ENCODE measurements around the gene SERPINB6.

The SERPINB6 gene

GRCh38 chr6:2959909-2960719 is 11.3 kb downstream of the SERPINB6 start:
- H3K4me3 ChIP-seq (ENCODE audit: low read depth, low read length), result no peak overlapping the region
- in situ Hi-C loops (cut with HindIII; ENCODE audit: low sequenced_read_pairs), result no loop called here
- DNase-seq (ENCODE audit: low read depth), result peak; percentile 27

GRCh38 chr6:2958776-2959175 is 12.6 kb downstream of the SERPINB6 start:
- no peak for DNase-seq (ENCODE audit: low read depth)
- TF ChIP-seq CTCF (IDR thresholded peaks at IDR 0.05; ENCODE audit: low read depth, low read length, missing control alignments), result no peak
- in situ Hi-C loops (cut with HindIII; ENCODE audit: low sequenced_read_pairs), result no loop called here
- H3K4me3 ChIP-seq (ENCODE audit: low read depth, low read length), result no peak overlapping the region

More at GRCh38 chr6:2959909-2960719, 11.3 kb downstream of the SERPINB6 start:
- no peak for TF ChIP-seq CTCF (IDR thresholded peaks at IDR 0.05; ENCODE audit: low read depth, low read length, missing control alignments)

DNA sequence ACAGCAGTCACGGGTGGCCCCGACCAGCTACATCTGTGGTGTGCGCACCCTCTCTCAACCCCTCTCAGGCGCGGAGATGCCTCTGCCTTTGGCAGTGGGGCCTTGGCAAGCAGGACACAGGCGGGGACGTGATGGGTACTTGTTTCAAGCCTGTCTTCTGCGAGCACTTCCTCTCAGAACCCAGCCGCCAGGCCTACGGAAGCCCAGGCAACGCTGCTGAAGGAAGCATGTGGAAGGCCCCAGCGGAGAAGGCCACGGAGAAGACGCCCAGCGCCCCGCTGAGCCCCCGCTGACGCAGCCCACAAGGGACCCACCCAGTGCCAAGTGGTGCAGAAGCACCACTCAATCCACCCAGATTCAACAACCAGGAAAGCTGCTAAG is 13.0 kb downstream of the SERPINB6 start:
- in situ Hi-C loops (cut with HindIII; ENCODE audit: low sequenced_read_pairs), result no loop called here
- no peak for TF ChIP-seq CTCF (IDR thresholded peaks at IDR 0.05; ENCODE audit: low read depth, low read length, missing control alignments)
- no peak for DNase-seq (ENCODE audit: low read depth)
- no peak overlapping the region for H3K4me3 ChIP-seq (ENCODE audit: low read depth, low read length)

- no peak overlapping the region for H3K4me3 ChIP-seq (ENCODE audit: low read depth, low read length)
- DNase-seq (ENCODE audit: low read depth), result no peak
- TF ChIP-seq CTCF (IDR thresholded peaks at IDR 0.05; ENCODE audit: low read depth, low read length, missing control alignments), result no peak
- in situ Hi-C loops (cut with HindIII; ENCODE audit: low sequenced_read_pairs), result no loop called here
These were observed 13.6 kb downstream of the SERPINB6 start for GRCh38 chr6:2957696-2958330.

DNA sequence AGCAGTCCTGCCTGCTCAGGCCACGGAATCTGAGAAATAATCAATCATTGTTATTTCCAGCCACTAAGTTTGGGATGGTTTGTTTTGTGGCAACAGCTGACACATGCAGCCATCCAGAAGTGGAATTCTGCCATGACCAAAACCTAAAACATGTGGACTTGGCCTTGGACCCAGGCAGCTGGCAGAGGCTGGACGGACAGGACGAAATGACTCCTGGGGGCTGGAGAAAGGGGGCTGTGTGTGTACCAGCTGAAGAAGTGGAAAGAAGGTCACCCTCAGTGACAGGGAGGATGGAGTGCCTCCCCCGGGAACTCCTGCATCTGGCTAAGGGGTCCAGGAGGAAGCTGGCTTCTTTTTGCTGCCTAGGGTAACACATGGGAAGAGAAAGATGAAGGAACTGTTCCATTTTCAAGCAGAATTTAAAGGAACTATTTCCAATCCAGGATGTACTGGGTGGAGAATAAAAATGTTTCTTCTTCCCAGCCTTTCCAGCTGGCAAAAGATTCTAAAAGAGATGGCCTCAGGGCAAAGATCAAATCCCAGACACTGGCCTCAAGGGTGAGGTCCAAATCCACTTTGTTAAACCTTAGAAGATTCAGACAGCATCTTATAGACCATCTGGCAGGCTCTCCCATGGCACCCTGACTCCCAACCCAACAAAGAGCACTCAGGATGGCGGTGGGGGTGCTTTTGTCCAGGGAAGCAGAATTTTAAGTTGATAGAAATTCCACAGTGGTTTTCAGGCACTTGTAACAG is 14.3 kb downstream of the SERPINB6 start:
- in situ Hi-C loops (cut with HindIII; ENCODE audit: low sequenced_read_pairs), result no loop called here
- TF ChIP-seq CTCF (IDR thresholded peaks at IDR 0.05; ENCODE audit: low read depth, low read length, missing control alignments), result no peak
- DNase-seq (ENCODE audit: low read depth), result no peak
- H3K4me3 ChIP-seq (ENCODE audit: low read depth, low read length), result no peak overlapping the region

GRCh38 chr6:2953098-2953497 is 18.3 kb downstream of the SERPINB6 start:
- H3K4me3 ChIP-seq (ENCODE audit: low read depth, low read length), result no peak overlapping the region
- no peak for TF ChIP-seq CTCF (IDR thresholded peaks at IDR 0.05; ENCODE audit: low read depth, low read length, missing control alignments)
- DNase-seq (ENCODE audit: low read depth), result no peak
- in situ Hi-C loops (cut with HindIII; ENCODE audit: low sequenced_read_pairs), result loop anchor here (5.0 kb wide), 1 partner anchor 106 kb away; no protein-coding TSS in a partner anchor
